HCT116 (cell line): ENCODE data around the gene C1orf50.

Experiments used
- CEBPB ChIP-seq: IDR thresholded peaks from 2 replicates; pipeline ENCODE4 v1.6.1; 2012; ENCODE audit warnings: low read depth
- CTCF ChIP-seq, 3 experiments: fragments of 200-600 bp in 1 of 3; sonication (generic) in 1 of 3; IDR thresholded peaks in 2 of 3; conservative IDR thresholded peaks in 1 of 3; 2 replicates each; pipeline ENCODE4 v1.5.1; 2012 to 2017; ENCODE audit warnings: low read depth in 2 of 3, low read length in 2 of 3, antibody characterized with exemption in 1 of 3, borderline replicate concordance in 1 of 3, control low read depth in 1 of 3, mild to moderate bottlenecking in 1 of 3, mixed read lengths in 1 of 3, mixed run types in 1 of 3, moderate library complexity in 1 of 3; ENCODE audit not compliant: insufficient read depth in 1 of 3
- EGR1 ChIP-seq: IDR thresholded peaks from 2 replicates; pipeline ENCODE4 v1.6.1; 2012; ENCODE audit warnings: low read depth
- EZH2 ChIP-seq: fragments of 200-600 bp; sonication (generic); IDR thresholded peaks from 2 replicates; pipeline ENCODE4 v1.6.1; 2017; ENCODE audit warnings: antibody characterized with exemption, mixed run types
- JUND ChIP-seq: IDR thresholded peaks from 2 replicates; pipeline ENCODE4 v1.6.1; 2012
- POLR2A ChIP-seq: IDR thresholded peaks from 2 replicates; pipeline ENCODE4 v1.7.0; 2011; ENCODE audit warnings: borderline replicate concordance; ENCODE audit not compliant: insufficient read depth, insufficient read length; ENCODE audit errors: extremely low read depth
- POLR2AphosphoS5 ChIP-seq: IDR thresholded peaks from 2 replicates; pipeline ENCODE4 v1.6.1; 2011; ENCODE audit warnings: mild to moderate bottlenecking, low read depth, low read length, moderate library complexity
- SRF ChIP-seq: IDR thresholded peaks from 2 replicates; pipeline ENCODE4 v1.6.1; 2012; ENCODE audit warnings: low read depth
- ZBTB33 ChIP-seq: IDR thresholded peaks from 2 replicates; pipeline ENCODE4 v1.6.1; 2011; ENCODE audit warnings: mild to moderate bottlenecking, low read length, moderate library complexity; ENCODE audit not compliant: insufficient replicate concordance; ENCODE audit errors: extremely low read depth
- ZNF274 ChIP-seq: fragments of 200-500 bp; sonication (Bioruptor generic); IDR thresholded peaks from 2 replicates; pipeline ENCODE4 v1.6.1; 2014; ENCODE audit warnings: mild to moderate bottlenecking, low read depth, low read length, inconsistent platforms

- TF ChIP-seq EZH2 (no peak), CTCF (IDR thresholded peaks at IDR 0.05 in 2 of 3, conservative IDR thresholded peaks at IDR 0.05 in 1 of 3; ENCODE audit: borderline replicate concordance in 1 of 3, insufficient read depth in 1 of 3, low read depth in 2 of 3, low read length in 2 of 3) (no peak), POLR2A (no peak), SRF (no peak), ZBTB33 (no peak), POLR2AphosphoS5 (no peak), EGR1 (no peak), CEBPB (no peak), JUND (no peak), ZNF274 (no peak)
Measured at GRCh38 chr1:42780176-42780575, 13.1 kb downstream of the C1orf50 start.
